ENCODE data around the gene HNRNPUL2. TPM values are rescaled to one million over a fixed set of nuclear protein-coding genes. Genes with fewer than 3 reads are reported as not detected.
"Not testable (repeated sequence)": the region's sequence is repeated elsewhere in the genome, so short reads cannot be mapped to it uniquely, and the experiment has no call there.

The HNRNPUL2 gene
- total RNA-seq, 1 experiment from 2014 or later, result 47.3 TPM

- DNase-seq (ENCODE audit: low read depth, low spot score), result peak; percentile 46
- BruUV-seq (replicated peaks), result no TSS peak
- TF ChIP-seq POLR2AphosphoS5 (IDR thresholded peaks at IDR 0.05; ENCODE audit: low read depth, low read length) (no peak), CTCF (IDR thresholded peaks at IDR 0.05) (peak; percentile 90)
- Histone ChIP-seq H3K27ac (ENCODE audit: low read length) (no peak overlapping the region), H3K9me3 (ENCODE audit: control insufficient read depth, insufficient read depth, low read depth, low read length) (no peaks in the 10 kb centered on the region), H3K27me3 (ENCODE audit: control insufficient read depth, insufficient read depth, low read length) (no peaks in the 10 kb centered on the region), H3K4me1 (ENCODE audit: control insufficient read depth, insufficient read depth, low read length) (no peaks in the 10 kb centered on the region), H3K4me3 (ENCODE audit: low read depth in 2 of 2, low read length in 2 of 2) (no peak overlapping the region), H3K36me3 (ENCODE audit: control insufficient read depth, insufficient read depth, low read length) (no peaks in the 10 kb centered on the region)
- ChIA-PET CTCF (interaction anchor here (0.7 kb wide), 1 partner anchor 76 kb away, joined by 6 read pairs; no protein-coding TSS in a partner anchor), POLR2A (interaction anchor here (0.6 kb wide), 1 partner anchor 136 kb away, joined by 3 read pairs; no protein-coding TSS in a partner anchor)
- intact Hi-C loops (cut with micrococcal nuclease; ENCODE audit: unreplicated experiment), result no loop called here
- in situ Hi-C loops (cut with HindIII; ENCODE audit: low pct_unique_long_range_greater_than_20kb, low sequenced_read_pairs), result no loop called here
- ATAC-seq, result peak; percentile 85
Measured at GRCh38 chr11:62694455-62695167, 32.6 kb downstream of the HNRNPUL2 start.

GRCh38 chr11:62693624-62694023 lies 33.6 kb downstream of the HNRNPUL2 start:
- H3K9me3 ChIP-seq (ENCODE audit: control insufficient read depth, insufficient read depth, low read depth, low read length); H3K4me3 ChIP-seq (ENCODE audit: low read depth in 2 of 2, low read length in 2 of 2); intact Hi-C loops (cut with micrococcal nuclease; ENCODE audit: unreplicated experiment); H3K36me3 ChIP-seq (ENCODE audit: control insufficient read depth, insufficient read depth, low read length); H3K27ac ChIP-seq (ENCODE audit: low read length); POLR2A ChIA-PET; BruUV-seq (replicated peaks); H3K4me1 ChIP-seq (ENCODE audit: control insufficient read depth, insufficient read depth, low read length); in situ Hi-C loops (cut with HindIII; ENCODE audit: low pct_unique_long_range_greater_than_20kb, low sequenced_read_pairs); ATAC-seq; H3K27me3 ChIP-seq (ENCODE audit: control insufficient read depth, insufficient read depth, low read length); DNase-seq (ENCODE audit: low read depth, low spot score): not testable (repeated sequence)
- CTCF ChIA-PET, result interaction anchor here (0.7 kb wide), 1 partner anchor 16 kb away, joined by 4 read pairs; no protein-coding TSS in a partner anchor

DNA sequence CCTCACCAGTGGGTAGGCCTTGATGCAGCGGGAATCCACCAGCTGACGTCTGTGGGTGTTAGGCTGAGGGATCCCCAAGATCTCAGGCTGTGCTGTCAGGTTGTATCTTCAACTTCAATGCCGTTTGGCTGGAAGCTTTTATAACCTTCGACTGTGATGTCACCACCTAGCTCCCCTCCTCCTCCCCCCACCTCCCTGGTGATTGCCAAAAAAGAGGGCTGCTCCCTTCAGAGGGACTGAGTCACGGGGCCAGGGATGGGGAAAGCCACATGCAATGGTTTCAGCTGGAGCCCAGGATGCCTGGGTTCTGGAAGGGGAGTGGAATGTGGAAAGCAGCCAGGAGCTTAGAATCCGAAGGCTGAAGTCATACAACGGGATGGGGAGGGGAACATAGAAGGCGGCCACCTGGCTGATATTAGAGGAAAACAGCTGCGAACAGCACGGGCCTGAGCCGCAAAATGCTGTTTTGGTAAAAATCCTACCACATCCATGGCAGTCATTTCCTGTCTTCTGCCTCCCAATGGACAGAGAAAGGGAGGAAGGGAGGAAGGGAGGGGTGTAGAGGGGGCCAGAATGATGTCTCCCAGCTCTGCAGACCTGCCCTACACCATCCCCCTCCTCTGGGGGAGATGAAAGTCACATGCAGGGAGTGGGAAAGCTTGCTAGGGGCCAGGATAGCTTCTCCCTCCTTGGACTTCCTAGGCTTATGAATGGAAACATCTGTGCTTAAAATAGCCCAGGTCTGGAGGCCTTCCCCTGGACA lies 37.7 kb downstream of the HNRNPUL2 start, which contains the start of gene LRRN4CL:
TSS of gene LRRN4CL (minus strand) at position 110 of the 763 bp plus-strand sequence. CDS start 1,022 bp downstream, outside the sequence.
- H3K27me3 ChIP-seq (ENCODE audit: control insufficient read depth, insufficient read depth, low read length), result no peaks in the 10 kb centered on the region
- intact Hi-C loops (cut with micrococcal nuclease; ENCODE audit: unreplicated experiment), result no loop called here
- no peak for DNase-seq (ENCODE audit: low read depth, low spot score)
- H3K4me1 ChIP-seq (ENCODE audit: control insufficient read depth, insufficient read depth, low read length), result no peaks in the 10 kb centered on the region
- no peaks in the 10 kb centered on the region for H3K36me3 ChIP-seq (ENCODE audit: control insufficient read depth, insufficient read depth, low read length)
- POLR2A ChIA-PET, result no interaction called here
- in situ Hi-C loops (cut with HindIII; ENCODE audit: low pct_unique_long_range_greater_than_20kb, low sequenced_read_pairs), result no loop called here
- no TSS peak for BruUV-seq (replicated peaks)
- no peak within 1 kb of the TSS for H3K4me3 ChIP-seq (ENCODE audit: low read depth in 2 of 2, low read length in 2 of 2)
- CTCF ChIA-PET, result no interaction called here
- ATAC-seq, result no peak; the same call in 1 of the 2 replicates
- H3K27ac ChIP-seq (ENCODE audit: low read length), result no peak within 1 kb of the TSS
- TF ChIP-seq CTCF (IDR thresholded peaks at IDR 0.05) (no peak), REST (IDR thresholded peaks at IDR 0.05; ENCODE audit: insufficient read depth in 1 of 2, low read depth in 2 of 2, low read length in 1 of 2) (no peak), TCF7L2 (IDR thresholded peaks at IDR 0.05; ENCODE audit: low read depth, low read length) (no peak), POLR2AphosphoS5 (IDR thresholded peaks at IDR 0.05; ENCODE audit: low read depth, low read length) (no peak), SIN3A (IDR thresholded peaks at IDR 0.05; ENCODE audit: borderline replicate concordance, insufficient read depth, low read depth, low read length) (no peak)
- H3K9me3 ChIP-seq (ENCODE audit: control insufficient read depth, insufficient read depth, low read depth, low read length), result no peaks in the 10 kb centered on the region
